SK-N-MC (cell line): Measurements from ENCODE around the gene ZNF407.
A peak's percentile ranks its signal among the peaks of the same experiment; 100 is the strongest.

Source experiments
- DNase-seq: peaks from one replicate; pipeline ENCODE4 v3.0.0-alpha.2; 2011; ENCODE audit warnings: low read depth, low spot score
- H3K27ac ChIP-seq: fragments of 200-600 bp; sonication (generic); 2 replicates; pipeline ENCODE4 v1.5.1; 2016; ENCODE audit warnings: mixed run types
- H3K36me3 ChIP-seq: fragments of 200-600 bp; sonication (generic); 2 replicates; pipeline ENCODE4 v1.6.1; 2017; ENCODE audit warnings: antibody characterized with exemption, low read length, mixed read lengths; ENCODE audit not compliant: insufficient read depth
- H3K4me3 ChIP-seq: fragments of 200-600 bp; sonication (generic); 2 replicates; pipeline ENCODE4 v1.5.1; 2016
- H3K9ac ChIP-seq: fragments of 200-600 bp; sonication (generic); 2 replicates; pipeline ENCODE4 v1.8.0; 2017; ENCODE audit warnings: mixed run types, mixed read lengths; ENCODE audit not compliant: insufficient read length
- H3K9me3 ChIP-seq: fragments of 200-600 bp; sonication (generic); 2 replicates; pipeline ENCODE4 v1.6.1; 2017; ENCODE audit warnings: low read depth, mild to moderate bottlenecking, antibody characterized with exemption, low read length, moderate library complexity, mixed read lengths
- EZH2 ChIP-seq: fragments of 200-600 bp; sonication (generic); IDR thresholded peaks from one replicate; pipeline ENCODE4 v1.6.1; 2017; ENCODE audit warnings: antibody characterized with exemption
- FOXP2 ChIP-seq: optimal IDR thresholded peaks from 2 replicates; pipeline ENCODE3; 2011; ENCODE audit warnings: mild to moderate bottlenecking, moderate library complexity; ENCODE audit not compliant: insufficient read depth; ENCODE audit errors: extremely low read length, control extremely low read depth
- POLR2AphosphoS5 ChIP-seq: IDR thresholded peaks from 2 replicates; pipeline ENCODE4 v1.6.1; 2012; ENCODE audit warnings: mild to moderate bottlenecking, low read depth, low read length, borderline replicate concordance

ZNF407 gene

GRCh38 chr18:74598350-74599001 lies 806 bp downstream of the ZNF407 start:
- no peak for TF ChIP-seq EZH2
- no peak for TF ChIP-seq POLR2AphosphoS5
- TF ChIP-seq FOXP2: no peak
- DNase-seq: no peak
- H3K9me3 ChIP-seq: no peaks in the 10 kb centered on the region
- H3K27ac ChIP-seq: no peak overlapping the region
- H3K9ac ChIP-seq: peak overlapping the region; percentile 98
- no peaks in the 10 kb centered on the region; the same call in 1 of the 2 replicates for H3K36me3 ChIP-seq
- H3K4me3 ChIP-seq: peak overlapping the region; percentile 92

- TF ChIP-seq EZH2 (no peak), POLR2AphosphoS5 (no peak), FOXP2 (no peak)
- Histone ChIP-seq H3K27ac (no peak overlapping the region), H3K9ac (no peak overlapping the region), H3K9me3 (no peaks in the 10 kb centered on the region), H3K4me3 (no peak overlapping the region), H3K36me3 (no peaks in the 10 kb centered on the region)
- no peak for DNase-seq
These were observed 6.7 kb downstream of the ZNF407 start for GRCh38 chr18:74604361-74604760.

- H3K4me3 ChIP-seq: no peak overlapping the region
- no peaks in the 10 kb centered on the region for H3K9me3 ChIP-seq
- DNase-seq: no peak
- H3K9ac ChIP-seq: no peak overlapping the region
- TF ChIP-seq FOXP2 (no peak), POLR2AphosphoS5 (no peak), EZH2 (no peak)
- no peaks in the 10 kb centered on the region for H3K36me3 ChIP-seq
- no peak overlapping the region for H3K27ac ChIP-seq
These were observed 7.1 kb downstream of the ZNF407 start for GRCh38 chr18:74604774-74605173.

GRCh38 chr18:74608681-74609080 lies 11.0 kb downstream of the ZNF407 start:
- Histone ChIP-seq H3K27ac (no peak overlapping the region), H3K4me3 (no peak overlapping the region), H3K9ac (no peak overlapping the region), H3K36me3 (no peaks in the 10 kb centered on the region), H3K9me3 (no peaks in the 10 kb centered on the region)
- DNase-seq: no peak
- TF ChIP-seq FOXP2: no peak
- TF ChIP-seq EZH2: no peak
- TF ChIP-seq POLR2AphosphoS5: no peak

- Histone ChIP-seq H3K27ac (no peak overlapping the region), H3K9ac (no peak overlapping the region), H3K36me3 (no peaks in the 10 kb centered on the region), H3K4me3 (no peak overlapping the region), H3K9me3 (no peaks in the 10 kb centered on the region)
- no peak for DNase-seq
- no peak for TF ChIP-seq POLR2AphosphoS5
These were observed 11.9 kb downstream of the ZNF407 start for GRCh38 chr18:74609535-74609934.

GRCh38 chr18:74610051-74610615 lies 12.5 kb downstream of the ZNF407 start:
- no peak overlapping the region for H3K27ac ChIP-seq
- TF ChIP-seq POLR2AphosphoS5: no peak
- no peak for TF ChIP-seq FOXP2
- TF ChIP-seq EZH2: no peak
- no peak overlapping the region for H3K4me3 ChIP-seq
- H3K9ac ChIP-seq: no peak overlapping the region
- H3K36me3 ChIP-seq: no peaks in the 10 kb centered on the region
- no peaks in the 10 kb centered on the region for H3K9me3 ChIP-seq
- no peak for DNase-seq

- Histone ChIP-seq H3K9me3 (no peaks in the 10 kb centered on the region), H3K9ac (no peak overlapping the region), H3K4me3 (no peak overlapping the region), H3K27ac (no peak overlapping the region), H3K36me3 (no peaks in the 10 kb centered on the region)
- TF ChIP-seq POLR2AphosphoS5: no peak
- DNase-seq: no peak
These were observed 13.2 kb downstream of the ZNF407 start for GRCh38 chr18:74610860-74611259.

- H3K9ac ChIP-seq: no peak overlapping the region
- H3K27ac ChIP-seq: no peak overlapping the region
- TF ChIP-seq EZH2: no peak
- no peak for DNase-seq
- no peaks in the 10 kb centered on the region for H3K36me3 ChIP-seq
- no peak overlapping the region for H3K4me3 ChIP-seq
- H3K9me3 ChIP-seq: no peaks in the 10 kb centered on the region
These were observed 14.1 kb downstream of the ZNF407 start for GRCh38 chr18:74611765-74612164.

- H3K27ac ChIP-seq: no peak overlapping the region
- DNase-seq: no peak
- no peaks in the 10 kb centered on the region for H3K36me3 ChIP-seq
- no peak overlapping the region for H3K9ac ChIP-seq
- no peaks in the 10 kb centered on the region for H3K9me3 ChIP-seq
- TF ChIP-seq FOXP2: no peak
- TF ChIP-seq EZH2: no peak
- no peak for TF ChIP-seq POLR2AphosphoS5
- H3K4me3 ChIP-seq: no peak overlapping the region
These were observed 15.7 kb downstream of the ZNF407 start for GRCh38 chr18:74613381-74613780.
